22Rv1 (cell line): Measurements from ENCODE around the gene SEMA3C.

Experiments used
- ZFX ChIP-seq: fragments of 450-650 bp; IDR thresholded peaks from 2 replicates; pipeline ENCODE4 v1.6.1; 2017; ENCODE audit warnings: antibody characterized with exemption, borderline replicate concordance
- TF ChIP-seq, protein P1 (sequence below): fragments of 450-650 bp; IDR thresholded peaks from 2 replicates; pipeline ENCODE4 v1.5.1; 2017; ENCODE audit warnings: mild to moderate bottlenecking

DNA sequence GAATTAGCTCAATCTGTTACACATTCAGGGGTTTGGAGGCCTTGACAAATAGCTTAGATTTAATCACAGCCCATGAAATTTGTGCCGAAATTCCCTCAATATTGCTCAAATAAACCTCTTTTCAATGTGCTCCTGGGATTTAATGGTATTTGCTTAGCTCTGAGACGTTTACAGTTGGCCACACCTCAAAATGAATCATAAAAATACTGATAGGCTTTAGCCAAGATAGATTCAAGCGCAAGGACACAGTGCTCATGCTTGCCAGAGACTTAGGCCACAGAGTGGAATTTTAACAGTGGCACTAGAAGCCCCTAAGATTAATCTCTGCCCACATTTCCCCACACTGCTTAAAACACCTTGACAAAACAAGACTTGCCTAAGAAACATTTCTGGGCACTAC is 2.3 kb upstream of the SEMA3C start:
- TF ChIP-seq, protein P1, sequence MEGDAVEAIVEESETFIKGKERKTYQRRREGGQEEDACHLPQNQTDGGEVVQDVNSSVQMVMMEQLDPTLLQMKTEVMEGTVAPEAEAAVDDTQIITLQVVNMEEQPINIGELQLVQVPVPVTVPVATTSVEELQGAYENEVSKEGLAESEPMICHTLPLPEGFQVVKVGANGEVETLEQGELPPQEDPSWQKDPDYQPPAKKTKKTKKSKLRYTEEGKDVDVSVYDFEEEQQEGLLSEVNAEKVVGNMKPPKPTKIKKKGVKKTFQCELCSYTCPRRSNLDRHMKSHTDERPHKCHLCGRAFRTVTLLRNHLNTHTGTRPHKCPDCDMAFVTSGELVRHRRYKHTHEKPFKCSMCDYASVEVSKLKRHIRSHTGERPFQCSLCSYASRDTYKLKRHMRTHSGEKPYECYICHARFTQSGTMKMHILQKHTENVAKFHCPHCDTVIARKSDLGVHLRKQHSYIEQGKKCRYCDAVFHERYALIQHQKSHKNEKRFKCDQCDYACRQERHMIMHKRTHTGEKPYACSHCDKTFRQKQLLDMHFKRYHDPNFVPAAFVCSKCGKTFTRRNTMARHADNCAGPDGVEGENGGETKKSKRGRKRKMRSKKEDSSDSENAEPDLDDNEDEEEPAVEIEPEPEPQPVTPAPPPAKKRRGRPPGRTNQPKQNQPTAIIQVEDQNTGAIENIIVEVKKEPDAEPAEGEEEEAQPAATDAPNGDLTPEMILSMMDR = no peak
- TF ChIP-seq ZFX = no peak
